GM12878 (cell line): Measurements from ENCODE around the gene BIN1.

Experiments used
- BACH1 ChIP-seq: fragments of 450-650 bp; IDR thresholded peaks from 2 replicates; pipeline ENCODE4 v1.6.1; 2017; ENCODE audit warnings: mild to moderate bottlenecking, borderline replicate concordance
- NFIC ChIP-seq: IDR thresholded peaks from 2 replicates; pipeline ENCODE4 v1.6.1; 2012; ENCODE audit warnings: low read depth, mild to moderate bottlenecking, inconsistent platforms, low read length, moderate library complexity
- POLR2AphosphoS2 ChIP-seq: IDR thresholded peaks from 2 replicates; pipeline ENCODE4 v1.6.1; 2011; ENCODE audit warnings: low read depth, mild to moderate bottlenecking, low read length, improper control_type of control experiment, moderate library complexity
- POLR2AphosphoS5 ChIP-seq: IDR thresholded peaks from 2 replicates; pipeline ENCODE4 v1.6.1; 2011; ENCODE audit warnings: mild to moderate bottlenecking, low read length, inconsistent platforms
- RELA ChIP-seq: fragments of 450-650 bp; IDR thresholded peaks from 2 replicates; pipeline ENCODE4 v1.8.0; 2014; ENCODE audit warnings: borderline replicate concordance; ENCODE audit not compliant: partially characterized antibody
- SMC3 ChIP-seq: IDR thresholded peaks from 2 replicates; pipeline ENCODE4 v1.6.1; 2011; ENCODE audit warnings: low read length, improper control_type of control experiment, borderline replicate concordance
- SP1 ChIP-seq: IDR thresholded peaks from one replicate; pipeline ENCODE4 v1.6.1; 2011; ENCODE audit warnings: low read depth, low read length
- TF ChIP-seq, protein P1 (sequence below): fragments of 450-650 bp; IDR thresholded peaks from 2 replicates; pipeline ENCODE4 v1.6.1; 2017; ENCODE audit warnings: mild to moderate bottlenecking, low read depth, inconsistent platforms; ENCODE audit not compliant: poor library complexity, severe bottlenecking
- TF ChIP-seq, protein P2 (sequence below), 3 experiments: IDR thresholded peaks in 2 of 3; conservative IDR thresholded peaks in 1 of 3; 2 replicates each; pipeline ENCODE4 v1.5.1; 2011; ENCODE audit warnings: low read depth in 3 of 3, low read length in 3 of 3, mild to moderate bottlenecking in 3 of 3, control low read depth in 2 of 3, moderate library complexity in 2 of 3, inconsistent platforms in 1 of 3, mixed read lengths in 1 of 3; ENCODE audit not compliant: control insufficient read depth in 2 of 3, insufficient read depth in 1 of 3; ENCODE audit errors: extremely low read depth in 1 of 3

DNA sequence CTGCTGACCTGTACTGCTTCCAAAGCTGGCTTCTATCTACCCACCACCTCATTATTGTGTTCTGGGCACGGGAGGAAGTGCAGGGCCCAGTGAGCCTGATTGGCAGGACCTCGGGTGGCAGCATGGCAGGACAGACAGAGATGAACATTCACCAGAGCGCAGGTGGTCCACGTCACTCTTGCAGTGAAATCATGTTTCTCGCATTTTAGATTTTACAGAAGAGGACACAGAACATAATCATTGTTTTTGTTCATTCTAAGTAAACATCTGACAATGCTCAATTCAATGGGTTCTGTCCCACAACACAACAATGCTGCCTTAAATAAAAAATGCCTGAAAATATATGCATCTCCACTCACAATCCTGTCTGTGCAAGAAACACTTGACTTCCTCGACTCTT lies 11.5 kb upstream of the BIN1 start:
- TF ChIP-seq, protein P1, sequence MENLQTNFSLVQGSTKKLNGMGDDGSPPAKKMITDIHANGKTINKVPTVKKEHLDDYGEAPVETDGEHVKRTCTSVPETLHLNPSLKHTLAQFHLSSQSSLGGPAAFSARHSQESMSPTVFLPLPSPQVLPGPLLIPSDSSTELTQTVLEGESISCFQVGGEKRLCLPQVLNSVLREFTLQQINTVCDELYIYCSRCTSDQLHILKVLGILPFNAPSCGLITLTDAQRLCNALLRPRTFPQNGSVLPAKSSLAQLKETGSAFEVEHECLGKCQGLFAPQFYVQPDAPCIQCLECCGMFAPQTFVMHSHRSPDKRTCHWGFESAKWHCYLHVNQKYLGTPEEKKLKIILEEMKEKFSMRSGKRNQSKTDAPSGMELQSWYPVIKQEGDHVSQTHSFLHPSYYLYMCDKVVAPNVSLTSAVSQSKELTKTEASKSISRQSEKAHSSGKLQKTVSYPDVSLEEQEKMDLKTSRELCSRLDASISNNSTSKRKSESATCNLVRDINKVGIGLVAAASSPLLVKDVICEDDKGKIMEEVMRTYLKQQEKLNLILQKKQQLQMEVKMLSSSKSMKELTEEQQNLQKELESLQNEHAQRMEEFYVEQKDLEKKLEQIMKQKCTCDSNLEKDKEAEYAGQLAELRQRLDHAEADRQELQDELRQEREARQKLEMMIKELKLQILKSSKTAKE, result no peak
- TF ChIP-seq POLR2AphosphoS5 (no peak), POLR2AphosphoS2 (no peak), RELA (no peak), BACH1 (no peak), NFIC (no peak), SMC3 (no peak), SP1 (no peak)
- TF ChIP-seq, protein P2, sequence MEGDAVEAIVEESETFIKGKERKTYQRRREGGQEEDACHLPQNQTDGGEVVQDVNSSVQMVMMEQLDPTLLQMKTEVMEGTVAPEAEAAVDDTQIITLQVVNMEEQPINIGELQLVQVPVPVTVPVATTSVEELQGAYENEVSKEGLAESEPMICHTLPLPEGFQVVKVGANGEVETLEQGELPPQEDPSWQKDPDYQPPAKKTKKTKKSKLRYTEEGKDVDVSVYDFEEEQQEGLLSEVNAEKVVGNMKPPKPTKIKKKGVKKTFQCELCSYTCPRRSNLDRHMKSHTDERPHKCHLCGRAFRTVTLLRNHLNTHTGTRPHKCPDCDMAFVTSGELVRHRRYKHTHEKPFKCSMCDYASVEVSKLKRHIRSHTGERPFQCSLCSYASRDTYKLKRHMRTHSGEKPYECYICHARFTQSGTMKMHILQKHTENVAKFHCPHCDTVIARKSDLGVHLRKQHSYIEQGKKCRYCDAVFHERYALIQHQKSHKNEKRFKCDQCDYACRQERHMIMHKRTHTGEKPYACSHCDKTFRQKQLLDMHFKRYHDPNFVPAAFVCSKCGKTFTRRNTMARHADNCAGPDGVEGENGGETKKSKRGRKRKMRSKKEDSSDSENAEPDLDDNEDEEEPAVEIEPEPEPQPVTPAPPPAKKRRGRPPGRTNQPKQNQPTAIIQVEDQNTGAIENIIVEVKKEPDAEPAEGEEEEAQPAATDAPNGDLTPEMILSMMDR (IDR thresholded peaks at IDR 0.05 in 2 of 3, conservative IDR thresholded peaks at IDR 0.05 in 1 of 3; ENCODE audit: control insufficient read depth in 2 of 3, extremely low read depth in 1 of 3, insufficient read depth in 1 of 3, low read depth in 3 of 3, low read length in 3 of 3), result no peak
